Right lobe of liver (tissue), 6 donors: ENCODE data around the gene HSPA12A. TPM values are rescaled to one million over a fixed set of nuclear protein-coding genes. Genes with fewer than 3 reads are reported as not detected.

Experiments
- ATAC-seq, 4 donors: fragments of 200-7000 bp; cut with Tn5 transposase; one replicate each; pipeline ENCODE4 v1.9.1; 2020; ENCODE audit warnings: mild to moderate bottlenecking in 4 of 4, moderate library complexity in 4 of 4
- DNase-seq, 3 donors: peaks; one replicate each; pipeline ENCODE4 v3.0.0-alpha.2; 2020
- H3K27ac ChIP-seq, 3 donors: fragments of 200-600 bp; one replicate each; pipeline ENCODE4 v1.8.0; 2022
- H3K27me3 ChIP-seq, 2 donors: fragments of 200-600 bp; one replicate each; pipeline ENCODE4 v1.8.0; 2022
- H3K36me3 ChIP-seq, 4 donors: fragments of 200-600 bp; sonication (generic) in 1 of 4; one replicate each; pipeline versions ENCODE4 v1.5.1 to v1.8.0; 2017 to 2022; ENCODE audit warnings: control low read depth in 1 of 4
- H3K4me1 ChIP-seq, 4 donors: fragments of 200-600 bp; sonication (generic) in 1 of 4; one replicate each; pipeline versions ENCODE4 v1.5.1 to v1.8.0; 2017 to 2022; ENCODE audit warnings: control low read depth in 1 of 4
- H3K4me3 ChIP-seq, 3 donors: fragments of 200-600 bp; one replicate each; pipeline ENCODE4 v1.8.0; 2022
- H3K9me3 ChIP-seq, 4 donors: fragments of 200-600 bp; sonication (generic) in 1 of 4; one replicate each; pipeline versions ENCODE4 v1.5.1 to v1.8.0; 2017 to 2022; ENCODE audit warnings: control low read depth in 1 of 4
- POLR2A ChIP-seq: fragments of 450-650 bp; IDR thresholded peaks from one replicate; pipeline ENCODE4 v1.6.1; 2017; ENCODE audit warnings: antibody characterized with exemption, mild to moderate bottlenecking
- WGBS: methylation state at CpG from one replicate; pipeline ENCODE4 v1.1.6; 2018; ENCODE audit warnings: low coverage, low lambda C conversion rate; ENCODE audit not compliant: insufficient coverage; ENCODE audit errors: missing lambda C conversion rate; 5-methylcytosine and 5-hydroxymethylcytosine counted together
- intact Hi-C, 2 donors: fragments of 100-400 bp; cut with DNase I; formaldehyde crosslinking; loops; one replicate each; pipeline versions ENCODE4 v1.11.2 to v1.14.1; 2022
- long read RNA-seq: library from polyadenylated mRNA; unstranded; transcript quantifications from one replicate; pipeline ENCODE4 v2.0.0, GENCODE V29; 2019
- total RNA-seq, 6 experiments: library from RNA; depleted of rRNA in 2 of 6; stranded (reverse); fragments of >200 nt in 2 of 6; fragmentation: NEBNext Ultra II Directional in 3 of 6; extraction: Animal tissue kit (Norgen Biotek cat#: 25700) in 3 of 6; gene quantifications; one replicate each; pipeline versions ENCODE4 v1.1.0 to v1.2.4, GENCODE V29; 2016 to 2023
- TF ChIP-seq, protein P1 (sequence below), 4 donors: fragments of 200-600 bp in 3 of 4; fragments of 450-650 bp in 1 of 4; IDR thresholded peaks; one replicate each; pipeline versions ENCODE4 v1.5.1 to v1.8.0; 2016 to 2022; ENCODE audit warnings: antibody characterized with exemption in 4 of 4, mild to moderate bottlenecking in 2 of 4
- donor health status: DM: no; HTN: yes; CAD: no.
- donor health status: DM: no; HTN: no; CAD: no.
- donor health status: DM: no; HTN: no; CAD: no.
- donor health status: DM: no; HTN: yes; CAD: no.
- donor health status: DM: no; HTN: yes; CAD: no.

Gene HSPA12A
- 1 to 10 TPM; 2.3 to 4.2 (median 2.9) TPM for total RNA-seq
- long read RNA-seq, full-length matches to known transcripts = 1 of 2 reads
- long read RNA-seq, partial matches to known transcripts = 0 of 2 reads
- long read RNA-seq, other reads (novel, unspliced or antisense) = 1 of 2 reads

GRCh38 chr10:116742367-116743265 lies at the start of gene HSPA12A:
Gene HSPA12A (minus strand): TSS chr10:116742566. CDS start chr10:116742469, 97 bp downstream.
- Histone ChIP-seq H3K27me3 (peaks cover 0 to 8% of the 10 kb centered on the region in 2 donors), H3K36me3 (no peaks in the 10 kb centered on the region), H3K4me1 (peaks cover 0 to 11% (median 0%) of the 10 kb centered on the region in 4 donors), H3K27ac (peak within 1 kb of the TSS; percentile 35 to 85 (median 36)), H3K4me3 (peak within 1 kb of the TSS; percentile 63 to 73 (median 70)), H3K9me3 (no peaks in the 10 kb centered on the region)
- intact Hi-C loops = no loop called here
- DNase-seq (peak; percentile 79 to 83 (median 82)), ATAC-seq (peak; percentile 93 to 98 (median 96))
- 2% methylated on average over 13 of the region's 114 CpGs for WGBS
- TF ChIP-seq, protein P1, sequence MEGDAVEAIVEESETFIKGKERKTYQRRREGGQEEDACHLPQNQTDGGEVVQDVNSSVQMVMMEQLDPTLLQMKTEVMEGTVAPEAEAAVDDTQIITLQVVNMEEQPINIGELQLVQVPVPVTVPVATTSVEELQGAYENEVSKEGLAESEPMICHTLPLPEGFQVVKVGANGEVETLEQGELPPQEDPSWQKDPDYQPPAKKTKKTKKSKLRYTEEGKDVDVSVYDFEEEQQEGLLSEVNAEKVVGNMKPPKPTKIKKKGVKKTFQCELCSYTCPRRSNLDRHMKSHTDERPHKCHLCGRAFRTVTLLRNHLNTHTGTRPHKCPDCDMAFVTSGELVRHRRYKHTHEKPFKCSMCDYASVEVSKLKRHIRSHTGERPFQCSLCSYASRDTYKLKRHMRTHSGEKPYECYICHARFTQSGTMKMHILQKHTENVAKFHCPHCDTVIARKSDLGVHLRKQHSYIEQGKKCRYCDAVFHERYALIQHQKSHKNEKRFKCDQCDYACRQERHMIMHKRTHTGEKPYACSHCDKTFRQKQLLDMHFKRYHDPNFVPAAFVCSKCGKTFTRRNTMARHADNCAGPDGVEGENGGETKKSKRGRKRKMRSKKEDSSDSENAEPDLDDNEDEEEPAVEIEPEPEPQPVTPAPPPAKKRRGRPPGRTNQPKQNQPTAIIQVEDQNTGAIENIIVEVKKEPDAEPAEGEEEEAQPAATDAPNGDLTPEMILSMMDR (IDR thresholded peaks at IDR 0.05) = no peak
- TF ChIP-seq POLR2A = peak; percentile 79

DNA sequence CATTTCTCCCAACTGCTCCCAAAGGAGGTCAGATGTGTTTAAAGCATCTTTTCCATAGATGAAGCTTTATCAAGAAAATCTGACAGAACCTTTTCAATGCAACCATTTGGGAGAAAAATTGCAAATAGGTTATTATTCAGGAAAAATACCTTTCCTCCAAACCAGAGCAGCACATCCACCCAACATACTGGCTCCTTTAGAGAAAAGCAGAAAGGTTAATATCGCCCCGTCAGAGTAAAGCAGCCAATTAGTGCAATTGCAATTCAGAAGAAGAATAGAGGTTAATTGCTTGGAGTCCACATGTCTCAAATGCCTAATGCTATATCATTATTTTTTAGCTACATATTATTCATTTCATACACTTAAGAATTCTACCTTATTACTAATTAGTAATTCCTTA lies 48.9 kb upstream of the HSPA12A start:
- H3K9me3 ChIP-seq = no peaks in the 10 kb centered on the region
- no peak overlapping the region for H3K27ac ChIP-seq
- WGBS = 94% methylated on average over 2 of the region's 2 CpGs
- peaks cover 0 to 5% of the 10 kb centered on the region in 2 donors for H3K27me3 ChIP-seq
- H3K4me3 ChIP-seq = no peak overlapping the region
- TF ChIP-seq POLR2A = no peak
- TF ChIP-seq, protein P1 (IDR thresholded peaks at IDR 0.05) = no peak
- peaks cover 0 to 7% (median 2%) of the 10 kb centered on the region in 4 donors for H3K4me1 ChIP-seq
- no peak for ATAC-seq
- DNase-seq = no peak
- no peaks in the 10 kb centered on the region for H3K36me3 ChIP-seq
- intact Hi-C loops = loop anchor here in 1 of 2 donors (5.0 kb wide), 1 partner anchor 376 kb away; no protein-coding TSS in a partner anchor

- peak; percentile 90 to 98 (median 94) for ATAC-seq
- under 1% methylated on average over 16 of the region's 29 CpGs for WGBS
- no peak for TF ChIP-seq POLR2A
- TF ChIP-seq, protein P1 (IDR thresholded peaks at IDR 0.05) = peak; percentile 90 to 99 (median 99)
- no peaks in the 10 kb centered on the region for H3K9me3 ChIP-seq
- peaks cover 0 to 7% (median 2%) of the 10 kb centered on the region in 4 donors for H3K4me1 ChIP-seq
- DNase-seq = peak; percentile 70 to 78 (median 77)
- no peaks in the 10 kb centered on the region for H3K36me3 ChIP-seq
- intact Hi-C loops = loop anchor here (5.0 kb wide), 1 partner anchor 106 kb away; no protein-coding TSS in a partner anchor
- H3K27me3 ChIP-seq = peaks cover 0 to 5% of the 10 kb centered on the region in 2 donors
- H3K27ac ChIP-seq = no peak overlapping the region
- H3K4me3 ChIP-seq = peak overlapping the region in 1 of 3 donors; percentile 17
Observed at GRCh38 chr10:116787893-116788665, 45.7 kb upstream of the HSPA12A start.

DNA sequence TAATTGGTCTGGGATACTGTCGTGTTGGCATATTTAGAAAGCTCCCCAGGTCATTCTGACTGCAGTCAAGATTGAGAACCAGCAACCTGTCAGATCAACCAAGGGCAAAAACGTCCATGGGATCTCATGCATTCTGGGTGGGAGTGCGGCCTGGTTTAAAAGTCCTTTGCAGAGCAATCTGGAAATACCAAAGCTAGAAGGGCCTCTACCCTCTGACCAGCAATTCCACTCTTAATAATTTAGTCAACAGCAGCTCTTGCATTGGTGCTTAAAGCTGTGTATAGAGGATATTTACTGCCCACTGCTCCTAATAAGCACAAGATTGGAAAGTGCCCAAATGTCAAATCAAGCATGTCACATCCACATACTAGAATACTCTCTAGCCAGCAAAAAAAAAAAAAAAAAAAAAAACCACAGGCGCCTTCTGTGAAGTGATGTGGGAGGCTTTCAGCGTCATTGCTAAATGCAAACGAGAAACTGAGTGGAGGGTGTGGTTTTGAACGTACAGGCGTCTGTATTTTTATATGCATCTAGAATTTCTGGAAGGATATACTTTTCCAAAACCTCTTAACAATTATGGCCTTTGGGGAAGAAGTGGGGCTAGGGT lies 44.8 kb upstream of the HSPA12A start:
- peaks cover 0 to 7% (median 2%) of the 10 kb centered on the region in 4 donors for H3K4me1 ChIP-seq
- no peak overlapping the region for H3K27ac ChIP-seq
- ATAC-seq (no peak), DNase-seq (no peak)
- H3K27me3 ChIP-seq = peaks cover 0 to 5% of the 10 kb centered on the region in 2 donors
- 72% methylated on average over 8 of the region's 8 CpGs for WGBS
- intact Hi-C loops = loop anchor here (5.0 kb wide), 1 partner anchor 105 kb away; no protein-coding TSS in a partner anchor
- H3K9me3 ChIP-seq = no peaks in the 10 kb centered on the region
- H3K4me3 ChIP-seq = no peak overlapping the region
- TF ChIP-seq POLR2A = no peak
- TF ChIP-seq, protein P1 (IDR thresholded peaks at IDR 0.05) = no peak
- no peaks in the 10 kb centered on the region for H3K36me3 ChIP-seq
